Hematopoietic multipotent progenitor cell (in vitro differentiated cells): ENCODE data around the gene TTLL13. TPM values are rescaled to one million over a fixed set of nuclear protein-coding genes. Genes with fewer than 3 reads are reported as not detected.
"Not testable (repeated sequence)": the region's sequence is repeated elsewhere in the genome, so short reads cannot be mapped to it uniquely, and the experiment has no call there.

ENCODE experiments used
- DNase-seq, 3 donors: peaks; one replicate each; pipeline ENCODE4 v3.0.0-alpha.2; 2011 to 2015; ENCODE audit warnings: low read depth in 2 of 3, low spot score in 2 of 3
- total RNA-seq: library from RNA; depleted of rRNA; stranded (reverse); fragments of >200 nt; gene quantifications from one replicate; pipeline ENCODE4 v1.2.3, GENCODE V29; 2012

Gene TTLL13
- total RNA-seq, 1 donor: under 0.01 TPM

- no peak for DNase-seq
Measured at GRCh38 chr15:90271459-90272166, 22.3 kb downstream of the TTLL13 start.

GRCh38 chr15:90278467-90278866, 29.1 kb downstream of the TTLL13 start:
- DNase-seq: not testable (repeated sequence)

GRCh38 chr15:90280743-90281142, 31.4 kb downstream of the TTLL13 start:
- not testable (repeated sequence) for DNase-seq

GRCh38 chr15:90281637-90282036, 32.3 kb downstream of the TTLL13 start:
- DNase-seq: not testable (repeated sequence)

- peak in 2 of 3 donors; percentile 58 to 77 for DNase-seq
Measured at GRCh38 chr15:90286678-90287077, 37.3 kb downstream of the TTLL13 start.

GRCh38 chr15:90287101-90287500, 37.7 kb downstream of the TTLL13 start:
- peak in 1 of 3 donors; percentile 68 for DNase-seq

GRCh38 chr15:90287946-90288345, 38.6 kb downstream of the TTLL13 start:
- DNase-seq: peak in 1 of 3 donors; percentile 21

- peak in 1 of 3 donors; percentile 25 for DNase-seq
Measured at GRCh38 chr15:90291679-90292356, 42.5 kb downstream of the TTLL13 start.

- DNase-seq: peak; percentile 43 to 72 (median 65)
Measured at GRCh38 chr15:90293040-90293810, 43.9 kb downstream of the TTLL13 start.

GRCh38 chr15:90294159-90294558, 44.8 kb downstream of the TTLL13 start:
- DNase-seq: no peak

- no peak for DNase-seq
Measured at GRCh38 chr15:90294601-90295269, 45.4 kb downstream of the TTLL13 start.

GRCh38 chr15:90295270-90295648, 45.9 kb downstream of the TTLL13 start:
- no peak for DNase-seq

GRCh38 chr15:90296316-90296884, 47.0 kb downstream of the TTLL13 start:
- not testable (repeated sequence) for DNase-seq

GRCh38 chr15:90297021-90297420, 47.7 kb downstream of the TTLL13 start:
- no peak for DNase-seq

- DNase-seq: no peak
Measured at GRCh38 chr15:90300541-90300940, 51.2 kb downstream of the TTLL13 start.

GRCh38 chr15:90300988-90301706, 51.8 kb downstream of the TTLL13 start:
- DNase-seq: peak; percentile 32 to 57 (median 47)

GRCh38 chr15:90301707-90302300, 52.4 kb downstream of the TTLL13 start:
- DNase-seq: no peak

- not testable (repeated sequence) for DNase-seq
Measured at GRCh38 chr15:90305355-90305754, 56.0 kb downstream of the TTLL13 start.

GRCh38 chr15:90305932-90306331, 56.6 kb downstream of the TTLL13 start:
- DNase-seq: no peak
